RWPE1 (cell line): Measurements from ENCODE around the gene SGSM1.

ENCODE experiments used
- CTCF ChIA-PET: fragments of 350-600 bp; sonication (Branson Sonifier 250); formaldehyde crosslinking; extraction: SDS; loops from one replicate; lab custom pipeline; 2021; lab: Yijun Ruan, JAX
- POLR2A ChIA-PET: fragments of 400-600 bp; formaldehyde crosslinking; extraction: SDS; loops from one replicate; lab custom pipeline; 2020; ENCODE audit warnings: antibody characterized with exemption; ENCODE audit not compliant: low non-redundant PET; lab: Yijun Ruan, JAX
- DNase-seq: peaks from one replicate; pipeline ENCODE4 v3.0.0; 2012; ENCODE audit warnings: low spot score
- H3K27ac ChIP-seq: fragments of 450-650 bp; 2 replicates; pipeline ENCODE4 v1.5.1; 2017
- CTCF ChIP-seq: fragments of 450-650 bp; conservative IDR thresholded peaks from 2 replicates; pipeline ENCODE4 v1.5.1; 2017; ENCODE audit warnings: low read depth, mild to moderate bottlenecking

Gene SGSM1

GRCh38 chr22:24824250-24824649 is 18.2 kb downstream of the SGSM1 start:
- CTCF ChIA-PET: no interaction called here
- DNase-seq: no peak
- H3K27ac ChIP-seq: no peak overlapping the region
- POLR2A ChIA-PET: no interaction called here
- TF ChIP-seq CTCF: no peak

- CTCF ChIA-PET: no interaction called here
- no peak overlapping the region for H3K27ac ChIP-seq
- no peak for TF ChIP-seq CTCF
- DNase-seq: no peak
- POLR2A ChIA-PET: no interaction called here
Observed at GRCh38 chr22:24824915-24825314, 18.9 kb downstream of the SGSM1 start.

GRCh38 chr22:24826710-24827285 is 20.8 kb downstream of the SGSM1 start:
- no peak for TF ChIP-seq CTCF
- POLR2A ChIA-PET: no interaction called here
- no peak overlapping the region for H3K27ac ChIP-seq
- CTCF ChIA-PET: interaction anchor here (2.5 kb wide), 1 partner anchor 24 kb away, joined by 9 read pairs; no protein-coding TSS in a partner anchor
- no peak for DNase-seq

- no peak for TF ChIP-seq CTCF
- H3K27ac ChIP-seq: no peak overlapping the region
- ChIA-PET POLR2A (no interaction called here), CTCF (interaction anchor here (2.5 kb wide), 1 partner anchor 24 kb away, joined by 9 read pairs; no protein-coding TSS in a partner anchor)
- no peak for DNase-seq
Observed at GRCh38 chr22:24827296-24827695, 21.3 kb downstream of the SGSM1 start.

- no peak overlapping the region for H3K27ac ChIP-seq
- DNase-seq: no peak
- ChIA-PET POLR2A (no interaction called here), CTCF (interaction anchor here (0.6 kb wide), 1 partner anchor 20 kb away, joined by 3 read pairs; no protein-coding TSS in a partner anchor)
- no peak for TF ChIP-seq CTCF
Observed at GRCh38 chr22:24830205-24830979, 24.4 kb downstream of the SGSM1 start.

GRCh38 chr22:24831687-24832086 is 25.7 kb downstream of the SGSM1 start:
- CTCF ChIA-PET: no interaction called here
- POLR2A ChIA-PET: no interaction called here
- no peak for TF ChIP-seq CTCF
- no peak overlapping the region for H3K27ac ChIP-seq
- DNase-seq: no peak
